H1 (cell line): Measurements from ENCODE around the gene SMIM9. TPM values are rescaled to one million over a fixed set of nuclear protein-coding genes. Genes with fewer than 3 reads are reported as not detected.

ENCODE experiments used
- CTCF ChIA-PET: fragments of 300-600 bp; sonication (Branson Sonifier 250); formaldehyde crosslinking; loops from one replicate; lab custom pipeline; 2021; ENCODE audit not compliant: partially characterized antibody; lab: Charles Lee
- POLR2A ChIA-PET: fragments of 300-600 bp; sonication (Branson Sonifier 250); formaldehyde crosslinking; loops from one replicate; lab custom pipeline; 2021; ENCODE audit warnings: inconsistent platforms; ENCODE audit not compliant: partially characterized antibody; lab: Charles Lee
- DNase-seq, 2 experiments: peaks; one replicate each; pipeline versions ENCODE4 v3.0.0 to v3.0.0-alpha.2; 2010 to 2022; ENCODE audit warnings: low spot score in 2 of 2, low read depth in 1 of 2, mixed read lengths in 1 of 2
- FAIRE-seq: peaks from 2 replicates; lab custom pipeline; 2011; peaks lifted over from hg19 to GRCh38; lab: Jason Lieb, UNC
- H2AFZ ChIP-seq: 2 replicates; pipeline ENCODE4 v1.8.1; 2012; ENCODE audit warnings: low read length, inconsistent platforms
- H2AK5ac ChIP-seq: 2 replicates; pipeline ENCODE4 v1.6.1; 2013; ENCODE audit warnings: low read depth, low read length
- H2BK120ac ChIP-seq: replicated peaks from 2 replicates; pipeline ENCODE3; 2013; ENCODE audit warnings: low read depth, low read length, inconsistent platforms
- H2BK12ac ChIP-seq: 2 replicates; pipeline ENCODE4 v1.6.1; 2013; ENCODE audit warnings: low read depth, low read length
- H2BK15ac ChIP-seq: 2 replicates; pipeline ENCODE4 v1.6.1; 2013; ENCODE audit warnings: low read length
- H2BK20ac ChIP-seq: 2 replicates; pipeline ENCODE4 v1.6.1; 2013; ENCODE audit warnings: low read length
- H2BK5ac ChIP-seq: 2 replicates; pipeline ENCODE4 v1.6.1; 2013; ENCODE audit warnings: low read depth, low read length
- H3K14ac ChIP-seq: 2 replicates; pipeline ENCODE4 v1.6.1; 2013; ENCODE audit warnings: inconsistent platforms; ENCODE audit not compliant: insufficient read length
- H3K18ac ChIP-seq: 2 replicates; pipeline ENCODE4 v1.6.1; 2013; ENCODE audit warnings: low read length; ENCODE audit errors: extremely low read depth
- H3K23ac ChIP-seq: 2 replicates; pipeline ENCODE4 v1.6.1; 2013; ENCODE audit warnings: inconsistent platforms; ENCODE audit not compliant: insufficient read length
- H3K23me2 ChIP-seq: 2 replicates; pipeline ENCODE4 v1.6.1; 2013; ENCODE audit warnings: low read depth, low read length
- H3K27ac ChIP-seq: 2 replicates; pipeline ENCODE4 v1.6.1; 2011; ENCODE audit warnings: low read depth, low read length, inconsistent platforms
- H3K27me3 ChIP-seq, 4 experiments: replicated peaks in 1 of 4; 1 replicate in 1 of 4; 2 replicates in 3 of 4; pipeline versions ENCODE4 v1.6.1 to v1.8.1; 2011 to 2013; ENCODE audit warnings: low read length in 3 of 4, mild to moderate bottlenecking in 3 of 4, inconsistent platforms in 2 of 4, mixed read lengths in 2 of 4, moderate library complexity in 1 of 4; ENCODE audit not compliant: control insufficient read depth in 3 of 4, insufficient read depth in 3 of 4; ENCODE audit errors: extremely low read depth in 1 of 4
- H3K36me3 ChIP-seq, 4 experiments: 2 replicates each; pipeline versions ENCODE4 v1.6.1 to v1.8.1; 2011 to 2013; ENCODE audit warnings: mild to moderate bottlenecking in 4 of 4, low read length in 3 of 4, moderate library complexity in 2 of 4, control low read depth in 1 of 4, inconsistent platforms in 1 of 4; ENCODE audit not compliant: insufficient read depth in 4 of 4, control insufficient read depth in 2 of 4
- H3K4ac ChIP-seq: replicated peaks from 2 replicates; pipeline ENCODE3; 2013; ENCODE audit warnings: low read length, low read depth, mixed read lengths, inconsistent platforms; ENCODE audit not compliant: insufficient read length
- H3K4me1 ChIP-seq, 4 experiments: replicated peaks in 1 of 4; 1 replicate in 1 of 4; 2 replicates in 3 of 4; pipeline versions ENCODE4 v1.6.1 to v1.8.1; 2011 to 2013; ENCODE audit warnings: low read length in 3 of 4, inconsistent platforms in 2 of 4, mixed read lengths in 1 of 4; ENCODE audit not compliant: insufficient read depth in 4 of 4, control insufficient read depth in 3 of 4
- H3K4me2 ChIP-seq, 2 experiments: 2 replicates each; pipeline versions ENCODE4 v1.6.1 to v1.8.1; 2011 to 2013; ENCODE audit warnings: low read depth in 2 of 2, low read length in 2 of 2, control low read depth in 1 of 2, inconsistent platforms in 1 of 2, mild to moderate bottlenecking in 1 of 2; ENCODE audit not compliant: insufficient read depth in 1 of 2
- H3K4me3 ChIP-seq, 4 experiments: fragments of 200-600, 300-600 bp in 1 of 4; sonication (generic), shearing (Covaris generic), sonication (Bioruptor Twin) in 1 of 4; 2 replicates each; pipeline versions ENCODE4 v1.5.1 to v1.8.1; 2011 to 2016; ENCODE audit warnings: low read length in 4 of 4, low read depth in 3 of 4, control low read depth in 2 of 4, inconsistent platforms in 2 of 4, mild to moderate bottlenecking in 2 of 4, mixed read lengths in 1 of 4, moderate library complexity in 1 of 4; ENCODE audit not compliant: insufficient read depth in 2 of 4; ENCODE audit errors: extremely low read depth in 1 of 4
- H3K56ac ChIP-seq: replicated peaks from 2 replicates; pipeline ENCODE3; 2013; ENCODE audit warnings: low read depth, mild to moderate bottlenecking, mixed read lengths, low read length, inconsistent platforms; ENCODE audit not compliant: insufficient read length
- H3K79me1 ChIP-seq: 2 replicates; pipeline ENCODE4 v1.6.1; 2013; ENCODE audit warnings: low read depth, low read length, control low read depth
- H3K79me2 ChIP-seq, 2 experiments: 2 replicates each; pipeline versions ENCODE4 v1.6.1 to v1.8.1; 2012 to 2013; ENCODE audit warnings: low read length in 2 of 2, mild to moderate bottlenecking in 2 of 2, inconsistent platforms in 1 of 2; ENCODE audit not compliant: insufficient read depth in 2 of 2, control insufficient read depth in 1 of 2
- H3K9ac ChIP-seq, 4 experiments: replicated peaks in 1 of 4; 1 replicate in 1 of 4; 2 replicates in 3 of 4; pipeline versions ENCODE4 v1.6.1 to v1.8.1; 2011 to 2013; ENCODE audit warnings: low read depth in 3 of 4, low read length in 3 of 4, control low read depth in 2 of 4, mild to moderate bottlenecking in 2 of 4, moderate library complexity in 2 of 4, inconsistent platforms in 1 of 4; ENCODE audit errors: extremely low read depth in 1 of 4
- H3K9me3 ChIP-seq, 2 experiments: 2 replicates each; pipeline versions ENCODE4 v1.6.1 to v1.8.1; 2012 to 2013; ENCODE audit warnings: mild to moderate bottlenecking in 2 of 2, moderate library complexity in 2 of 2, control low read depth in 1 of 2, inconsistent platforms in 1 of 2, low read depth in 1 of 2, low read length in 1 of 2, mixed read lengths in 1 of 2; ENCODE audit not compliant: insufficient read depth in 2 of 2
- H4K20me1 ChIP-seq, 2 experiments: replicated peaks in 1 of 2; 2 replicates each; pipeline versions ENCODE3 to v1.8.1; 2011 to 2013; ENCODE audit warnings: inconsistent platforms in 2 of 2, low read length in 2 of 2, mild to moderate bottlenecking in 1 of 2; ENCODE audit not compliant: insufficient read depth in 2 of 2, control insufficient read depth in 1 of 2
- H4K5ac ChIP-seq: 2 replicates; pipeline ENCODE4 v1.6.1; 2013; ENCODE audit warnings: low read length, low read depth, mixed read lengths, inconsistent platforms; ENCODE audit not compliant: insufficient read length
- H4K8ac ChIP-seq: 2 replicates; pipeline ENCODE4 v1.8.0; 2013; ENCODE audit warnings: mild to moderate bottlenecking, moderate library complexity, low read length, inconsistent platforms; ENCODE audit not compliant: insufficient read depth; ENCODE audit errors: extremely low read depth
- H4K91ac ChIP-seq: replicated peaks from 2 replicates; pipeline ENCODE3; 2013; ENCODE audit warnings: low read length, mixed read lengths, inconsistent platforms; ENCODE audit not compliant: insufficient read length
- BRCA1 ChIP-seq: IDR thresholded peaks from 2 replicates; pipeline ENCODE4 v1.6.1; 2012; ENCODE audit warnings: low read depth, low read length, improper control_type of control experiment
- CBX8 ChIP-seq: fragments of 300-800, 300-1000 bp; sonication (generic); IDR thresholded peaks from 2 replicates; pipeline ENCODE4 v1.7.1; 2016; ENCODE audit warnings: low read depth, low read length, borderline replicate concordance
- CHD1 ChIP-seq: IDR thresholded peaks from 2 replicates; pipeline ENCODE4 v1.6.1; 2012; ENCODE audit warnings: low read depth, low read length, improper control_type of control experiment
- CHD2 ChIP-seq: IDR thresholded peaks from 2 replicates; pipeline ENCODE4 v1.6.1; 2012; ENCODE audit warnings: low read length, improper control_type of control experiment
- EZH2 ChIP-seq: fragments of 200-600 bp; sonication (generic); IDR thresholded peaks from 2 replicates; pipeline ENCODE4 v1.7.1; 2012; ENCODE audit warnings: low read depth, mild to moderate bottlenecking, moderate library complexity, low read length, inconsistent platforms; ENCODE audit not compliant: severe bottlenecking
- FOSL1 ChIP-seq: IDR thresholded peaks from 2 replicates; pipeline ENCODE4 v1.6.1; 2011; ENCODE audit warnings: mild to moderate bottlenecking, low read depth, low read length, moderate library complexity; ENCODE audit not compliant: insufficient read depth
- GTF2F1 ChIP-seq: IDR thresholded peaks from 2 replicates; pipeline ENCODE4 v1.6.1; 2012; ENCODE audit warnings: low read depth, low read length, improper control_type of control experiment, borderline replicate concordance
- JUND ChIP-seq: IDR thresholded peaks from 2 replicates; pipeline ENCODE4 v1.6.1; 2011; ENCODE audit warnings: mild to moderate bottlenecking, improper control_type of control experiment, low read length
- KDM1A ChIP-seq: fragments of 200-600, 300-600 bp; sonication (generic); IDR thresholded peaks from 2 replicates; pipeline ENCODE4 v1.7.1; 2016; ENCODE audit warnings: mild to moderate bottlenecking, low read length, borderline replicate concordance
- POU5F1 ChIP-seq: IDR thresholded peaks from 2 replicates; pipeline ENCODE4 v1.6.1; 2011; ENCODE audit warnings: low read depth, mild to moderate bottlenecking, low read length, moderate library complexity
- SIRT6 ChIP-seq: IDR thresholded peaks from one replicate; pipeline ENCODE4 v1.7.1; 2012; ENCODE audit warnings: low read length, inconsistent platforms
- SIX5 ChIP-seq: IDR thresholded peaks from 2 replicates; pipeline ENCODE4 v1.6.1; 2011; ENCODE audit warnings: mild to moderate bottlenecking, low read depth, low read length
- TCF12 ChIP-seq: IDR thresholded peaks from 2 replicates; pipeline ENCODE4 v1.6.1; 2011; ENCODE audit warnings: low read depth, mild to moderate bottlenecking, low read length
- WGBS, 2 experiments: shearing (Covaris generic) in 1 of 2; methylation state at CpG; one replicate each; pipeline versions ENCODE4 v1.1.6 to v1.1.7; 2013 to 2015; ENCODE audit warnings: low lambda C conversion rate in 2 of 2, mixed read lengths in 2 of 2, inconsistent platforms in 1 of 2, low coverage in 1 of 2, missing lambda C conversion rate in 1 of 2; ENCODE audit not compliant: insufficient replicate concordance in 2 of 2, insufficient coverage in 1 of 2, insufficient read length in 1 of 2; ENCODE audit errors: extremely low coverage in 1 of 2, missing lambda C conversion rate in 1 of 2; 5-methylcytosine and 5-hydroxymethylcytosine counted together
- polyA plus RNA-seq, 7 experiments: library from polyadenylated mRNA; depleted of rRNA in 3 of 7; stranded (reverse) in 5 of 7; unstranded in 2 of 7; fragments of >200 nt in 5 of 7; fragments of 200-250 nt in 2 of 7; gene quantifications; 1 replicate in 5 of 7; 2 replicates in 1 of 7; 4 replicates in 1 of 7; pipeline versions ENCODE4 v1.2.1 to v1.2.3, GENCODE V29; 2011 to 2013; ENCODE audit warnings: missing spikeins in 2 of 7, mixed read lengths in 2 of 7
- total RNA-seq: library from RNA; stranded (reverse); fragmentation: NEBNext Ultra II Directional; extraction: Animal tissue kit (Norgen Biotek cat#: 25700); gene quantifications from 2 replicates; pipeline ENCODE4 v1.2.1, GENCODE V29; 2021

SMIM9 gene
- total and polyA plus RNA-seq, 2 of the 8 experiments (the other 6 are each of a cell fraction or from before 2014, with no cell fraction given): not detected

DNA sequence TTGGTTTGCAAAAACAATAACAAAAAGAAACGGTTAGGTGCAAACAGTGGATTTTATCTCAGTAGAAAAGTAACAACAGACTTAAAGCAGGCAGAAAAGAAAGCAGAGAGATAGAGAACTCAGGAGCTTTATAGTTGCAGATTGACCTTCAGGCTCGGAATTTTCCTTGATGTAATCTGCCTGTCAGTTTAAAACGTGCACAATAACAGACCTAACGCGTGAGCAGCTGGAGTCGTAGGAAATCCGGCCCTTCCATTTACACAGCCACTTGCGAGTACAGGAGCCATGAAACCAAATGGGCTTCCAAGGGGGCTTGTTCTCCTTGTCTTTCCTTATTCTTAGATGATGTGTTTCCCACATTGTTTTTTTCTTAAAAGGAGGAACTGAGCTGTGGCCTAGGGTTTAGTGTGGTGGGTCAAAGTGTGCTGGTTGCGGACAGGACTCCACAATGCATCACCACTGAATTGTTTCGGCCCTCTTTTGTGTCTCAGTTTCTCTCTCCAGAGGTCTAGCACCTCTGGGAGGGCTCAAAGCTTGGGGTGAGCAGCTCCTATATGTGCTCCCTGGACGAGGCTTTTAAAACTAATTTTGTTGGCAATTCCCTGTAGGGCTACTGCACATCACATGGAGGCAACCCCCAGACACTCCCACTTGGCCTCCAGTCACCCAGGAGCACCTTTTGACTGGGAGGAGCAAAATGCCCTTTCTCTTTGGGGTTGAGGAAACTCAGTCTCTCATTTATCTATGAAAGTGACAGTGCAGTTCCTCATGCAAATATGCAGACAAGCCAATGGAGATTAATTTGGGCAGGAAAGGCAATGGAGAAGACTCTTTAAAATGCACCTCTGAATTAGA is 15.3 kb downstream of the SMIM9 start:
- no peak overlapping the region for H3K56ac ChIP-seq
- H3K18ac ChIP-seq: no peak overlapping the region
- H2BK120ac ChIP-seq: no peak overlapping the region
- peaks cover 0 to 7% (median 3%) of the 10 kb centered on the region in 4 experiments; a peak in 3 of 7 replicates for H3K4me1 ChIP-seq
- H2AFZ ChIP-seq: no peak overlapping the region
- no peak overlapping the region for H3K27ac ChIP-seq
- no peak overlapping the region; a peak in 1 of 4 replicates for H3K4me2 ChIP-seq
- no peaks in the 10 kb centered on the region for H3K23me2 ChIP-seq
- ChIA-PET CTCF (interaction anchor here (0.8 kb wide), 1 partner anchor 70 kb away, joined by 3 read pairs; no protein-coding TSS in a partner anchor), POLR2A (interaction anchor here (1.7 kb wide), 2 partner anchors 14 to 43 kb away, joined by 3 to 4 read pairs; partner anchors contain the start of gene MPP1)
- no peak for DNase-seq
- H2BK20ac ChIP-seq: 0 out of 2 replicates have a peak overlapping the region, but pooled peaks have one; percentile 23
- peaks cover 0 to 4% of the 10 kb centered on the region in 2 experiments; a peak in 2 of 4 replicates for H3K9me3 ChIP-seq
- no peaks in the 10 kb centered on the region for H4K20me1 ChIP-seq
- no peak overlapping the region for H2BK12ac ChIP-seq
- H2AK5ac ChIP-seq: no peak overlapping the region
- H4K8ac ChIP-seq: no peak overlapping the region
- peak overlapping the region; percentile 53 for H4K91ac ChIP-seq
- no peak overlapping the region for H2BK5ac ChIP-seq
- no peak overlapping the region for H3K9ac ChIP-seq
- H3K4ac ChIP-seq: no peak overlapping the region
- H4K5ac ChIP-seq: no peak overlapping the region
- no peaks in the 10 kb centered on the region for H3K79me2 ChIP-seq
- H2BK15ac ChIP-seq: no peak overlapping the region
- H3K14ac ChIP-seq: no peak overlapping the region
- no peak for FAIRE-seq
- no peaks in the 10 kb centered on the region for H3K79me1 ChIP-seq
- H3K36me3 ChIP-seq: peaks cover 0 to 2% (median 0%) of the 10 kb centered on the region in 4 experiments; a peak in 1 of 8 replicates
- no peaks in the 10 kb centered on the region for H3K27me3 ChIP-seq
- no peak overlapping the region for H3K4me3 ChIP-seq
- 92% methylated on average over 9 of the region's 11 CpGs; no CpG with 5 or more reads in 1 of the 2 experiments for WGBS, 2 experiments
- H3K23ac ChIP-seq: no peak overlapping the region
- TF ChIP-seq CHD2 (no peak), GTF2F1 (no peak), TCF12 (no peak), FOSL1 (no peak), EZH2 (no peak), BRCA1 (no peak), POU5F1 (no peak), JUND (no peak), CHD1 (no peak), KDM1A (no peak), SIRT6 (no peak), CBX8 (no peak), SIX5 (no peak)
